GM06990 (cell line): ENCODE results near the gene GABBR1.
"Not testable (repeated sequence)": the region's sequence is repeated elsewhere in the genome, so short reads cannot be mapped to it uniquely, and the experiment has no call there.

Source experiments
- DNase-seq: peaks from one replicate; pipeline ENCODE4 v3.0.0-alpha.2; 2011; ENCODE audit not compliant: insufficient read length; ENCODE audit errors: extremely low read depth
- H3K27me3 ChIP-seq: replicated peaks from 2 replicates; pipeline ENCODE4 v1.6.0; 2011; ENCODE audit warnings: low read length; ENCODE audit not compliant: control insufficient read depth, insufficient read depth
- H3K36me3 ChIP-seq: 2 replicates; pipeline ENCODE4 v1.5.1; 2011; ENCODE audit warnings: low read length; ENCODE audit not compliant: control insufficient read depth, insufficient read depth
- H3K4me3 ChIP-seq: replicated peaks from 2 replicates; pipeline ENCODE4 v1.5.1; 2011; ENCODE audit warnings: low read depth, mild to moderate bottlenecking, control low read depth, low read length
- CTCF ChIP-seq: IDR thresholded peaks from 2 replicates; pipeline ENCODE4 v1.5.1; 2011; ENCODE audit warnings: low read length, control low read depth, mild to moderate bottlenecking, inconsistent platforms; ENCODE audit not compliant: insufficient read depth, poor library complexity, severe bottlenecking

GABBR1 gene

GRCh38 chr6:29671026-29671425 is 38.0 kb upstream of the GABBR1 start:
- DNase-seq, result no peak
- Histone ChIP-seq H3K36me3 (no peaks in the 10 kb centered on the region), H3K27me3 (no peaks in the 10 kb centered on the region; the same call in none of the 2 replicates), H3K4me3 (no peak overlapping the region)
- TF ChIP-seq CTCF, result no peak

DNA sequence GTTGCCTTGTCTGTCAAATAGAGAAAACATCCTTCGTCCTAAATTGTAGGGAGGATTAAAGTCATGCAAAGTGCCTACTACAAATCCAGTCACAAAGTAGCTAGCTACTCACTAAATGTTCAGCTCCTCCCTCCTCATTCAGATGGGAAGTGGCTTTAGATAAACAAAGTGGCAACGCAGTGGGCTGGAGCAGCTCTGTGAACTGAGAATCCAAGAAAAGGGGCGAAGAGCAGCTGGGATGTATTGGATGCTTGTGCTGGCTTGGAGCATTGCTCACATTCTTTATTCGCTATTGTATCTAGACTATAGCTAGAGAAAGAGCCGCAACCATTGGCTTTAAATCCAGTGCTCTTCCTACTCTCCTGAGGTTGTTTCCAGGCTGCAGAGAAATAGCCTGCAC is 34.2 kb upstream of the GABBR1 start:
- DNase-seq, result no peak
- H3K27me3 ChIP-seq, result no peaks in the 10 kb centered on the region; the same call in 1 of the 2 replicates
- no peak overlapping the region for H3K4me3 ChIP-seq
- no peak for TF ChIP-seq CTCF
- H3K36me3 ChIP-seq, result no peaks in the 10 kb centered on the region

- TF ChIP-seq CTCF, result no peak
- no peaks in the 10 kb centered on the region; the same call in 1 of the 2 replicates for H3K27me3 ChIP-seq
- H3K4me3 ChIP-seq, result no peak overlapping the region
- no peak for DNase-seq
- no peaks in the 10 kb centered on the region for H3K36me3 ChIP-seq
These were observed 33.8 kb upstream of the GABBR1 start for GRCh38 chr6:29666826-29667130.

DNA sequence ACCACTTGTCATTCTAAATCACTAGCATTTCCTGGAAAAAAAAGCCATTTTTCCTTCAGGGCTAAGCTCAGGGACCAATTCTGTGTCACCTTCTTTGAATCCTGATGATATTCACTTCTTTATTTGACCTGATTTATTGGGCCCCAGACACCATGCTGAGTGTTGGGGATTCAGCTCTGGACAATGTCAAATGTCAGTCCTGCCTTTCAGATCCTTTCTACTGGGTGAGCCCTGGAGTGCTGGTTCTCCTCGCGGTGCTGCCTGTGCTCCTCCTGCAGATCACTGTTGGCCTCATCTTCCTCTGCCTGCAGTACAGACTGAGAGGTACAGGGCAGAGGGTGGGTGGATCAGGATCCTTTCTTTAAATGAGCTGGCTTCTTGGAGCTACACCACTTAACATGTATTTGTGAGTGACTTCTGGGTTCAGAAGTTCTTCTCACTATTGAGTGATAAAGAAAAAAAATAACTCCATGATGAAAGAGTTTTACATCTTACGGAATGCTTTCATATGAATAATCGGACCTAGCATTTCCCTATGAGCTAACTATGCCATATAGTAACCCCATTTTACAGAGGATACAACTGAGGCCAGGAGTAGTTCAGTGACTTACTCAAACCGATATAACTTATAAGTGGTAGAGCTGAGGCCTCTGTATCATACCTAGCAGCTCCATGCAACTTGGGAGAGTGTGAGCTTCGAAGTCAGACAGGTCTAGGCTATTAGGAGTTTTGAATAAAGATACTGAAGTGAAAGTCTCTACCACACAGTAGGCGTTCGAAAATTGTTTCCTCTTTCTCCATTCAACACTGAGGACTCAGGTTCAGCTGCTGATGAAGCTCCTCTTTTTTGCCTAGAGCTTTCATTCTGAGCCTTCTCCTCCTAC is 33.2 kb upstream of the GABBR1 start:
- Histone ChIP-seq H3K4me3 (no peak overlapping the region), H3K27me3 (no peaks in the 10 kb centered on the region; the same call in 1 of the 2 replicates), H3K36me3 (no peaks in the 10 kb centered on the region)
- DNase-seq, result no peak
- no peak for TF ChIP-seq CTCF

GRCh38 chr6:29663300-29664042 is 30.5 kb upstream of the GABBR1 start:
- Histone ChIP-seq H3K27me3 (no peaks in the 10 kb centered on the region; the same call in 1 of the 2 replicates), H3K4me3 (no peak overlapping the region), H3K36me3 (no peaks in the 10 kb centered on the region)
- TF ChIP-seq CTCF, result no peak
- DNase-seq, result no peak

DNA sequence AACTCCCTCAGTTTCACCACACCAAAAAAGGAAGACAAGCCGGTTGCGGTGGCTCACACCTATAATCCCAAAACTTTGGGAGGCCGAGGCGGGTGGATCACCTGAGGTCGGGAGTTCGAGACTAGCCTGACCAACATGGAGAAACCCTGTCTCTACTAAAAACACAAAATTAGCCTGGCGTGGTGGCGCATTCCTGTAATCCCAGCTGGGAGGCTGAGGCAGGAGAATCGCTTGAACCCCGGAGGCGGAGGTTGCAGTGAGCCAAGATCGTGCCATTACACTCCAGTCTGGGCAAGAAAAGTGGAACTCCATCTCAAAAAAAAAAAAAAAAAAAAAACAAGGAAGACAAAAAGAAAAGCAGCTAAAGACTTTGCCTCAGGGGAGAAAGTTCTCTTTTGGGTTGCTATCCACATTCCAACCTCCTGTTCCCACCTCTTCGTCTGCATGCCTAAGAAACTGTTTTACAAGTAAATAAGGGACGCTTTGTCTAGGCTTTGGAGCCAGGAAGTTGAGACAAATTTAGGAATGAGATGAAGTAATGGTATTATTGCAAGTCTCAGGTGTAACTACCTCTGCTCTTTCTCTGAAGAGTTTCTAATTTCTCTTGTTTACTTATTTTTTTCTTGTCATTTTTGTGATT is 28.6 kb upstream of the GABBR1 start:
- DNase-seq, H3K27me3 ChIP-seq, H3K36me3 ChIP-seq, H3K4me3 ChIP-seq: not testable (repeated sequence)
